ENCODE measurements around the gene SMYD1.
"Not testable (repeated sequence)": the region's sequence is repeated elsewhere in the genome, so short reads cannot be mapped to it uniquely, and the experiment has no call there.

SMYD1 gene

DNA sequence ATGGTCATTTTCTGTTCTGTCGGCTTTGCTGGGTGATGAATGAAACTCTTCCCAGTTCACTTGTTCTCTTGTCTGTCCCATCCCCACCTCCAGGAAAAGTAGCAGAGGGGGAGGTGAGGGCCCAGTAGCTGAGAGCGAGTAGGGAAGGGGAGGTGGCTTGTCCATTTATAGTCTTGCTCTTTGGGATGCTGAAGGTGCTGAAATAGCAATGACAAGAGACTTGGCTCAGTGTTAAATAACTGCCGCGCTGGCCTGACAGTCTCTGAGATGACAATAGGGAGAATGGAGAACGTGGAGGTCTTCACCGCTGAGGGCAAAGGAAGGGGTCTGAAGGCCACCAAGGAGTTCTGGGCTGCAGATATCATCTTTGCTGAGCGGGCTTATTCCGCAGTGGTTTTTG is at the start of gene SMYD1:
Gene SMYD1 (plus strand): TSS at position 228 of the 400 bp plus-strand sequence. CDS start 40 bp downstream, at position 268.
- no peak for DNase-seq

DNA sequence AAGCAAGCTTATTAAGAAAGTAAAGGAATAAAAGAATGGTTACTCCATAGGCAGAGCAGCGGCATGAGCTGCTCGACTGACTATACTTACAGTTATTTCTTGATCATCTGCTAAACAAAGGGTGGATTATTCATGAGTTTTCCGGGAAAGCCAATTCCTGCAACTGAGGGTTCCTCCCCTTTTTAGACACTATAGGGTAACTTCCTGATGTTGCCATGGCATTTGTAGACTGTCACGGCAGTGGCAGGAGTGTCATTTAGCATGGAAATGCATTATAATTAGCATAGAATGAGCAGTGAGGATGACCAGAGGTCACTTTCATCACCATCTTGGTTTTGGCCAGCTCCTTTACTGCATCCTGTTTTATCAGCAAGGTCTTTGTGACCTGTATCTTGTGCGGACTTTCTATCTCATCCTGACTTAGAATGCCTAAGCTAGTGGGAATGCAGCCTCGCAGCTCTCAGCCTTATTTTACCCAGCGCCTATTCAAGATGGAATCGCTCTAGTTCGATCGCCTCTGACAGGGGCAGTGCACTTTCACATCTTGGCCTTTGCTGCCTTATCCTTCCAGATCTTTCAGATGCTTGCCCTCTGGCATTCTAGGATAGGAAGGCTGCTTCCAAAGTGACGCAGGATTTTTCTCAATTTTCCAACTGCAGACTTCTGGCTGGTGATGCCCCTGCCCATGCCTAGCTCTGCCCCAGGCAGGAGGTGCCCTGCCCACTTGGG is 49.4 kb upstream of the SMYD1 start:
- not testable (repeated sequence) for DNase-seq

DNA sequence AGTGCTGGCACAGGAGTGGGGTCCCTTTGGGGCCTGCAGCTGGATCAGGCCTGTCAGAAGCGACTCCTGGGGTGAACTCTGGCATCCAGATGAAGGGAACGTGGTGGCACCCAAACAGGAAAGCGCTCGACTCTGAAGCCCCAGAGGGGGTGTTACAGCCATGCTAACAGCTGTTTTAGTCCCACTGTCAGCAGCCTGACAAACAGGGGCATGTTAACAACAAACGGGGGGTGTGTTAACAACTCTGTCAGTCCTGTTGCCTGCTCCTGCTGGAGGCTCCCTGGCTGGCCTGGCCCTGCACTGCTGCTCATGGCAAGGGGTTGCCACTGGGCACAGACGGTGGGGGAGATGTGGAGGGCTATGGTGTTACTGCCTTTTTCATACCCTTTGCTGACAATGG is 48.7 kb upstream of the SMYD1 start:
- DNase-seq, result no peak

DNA sequence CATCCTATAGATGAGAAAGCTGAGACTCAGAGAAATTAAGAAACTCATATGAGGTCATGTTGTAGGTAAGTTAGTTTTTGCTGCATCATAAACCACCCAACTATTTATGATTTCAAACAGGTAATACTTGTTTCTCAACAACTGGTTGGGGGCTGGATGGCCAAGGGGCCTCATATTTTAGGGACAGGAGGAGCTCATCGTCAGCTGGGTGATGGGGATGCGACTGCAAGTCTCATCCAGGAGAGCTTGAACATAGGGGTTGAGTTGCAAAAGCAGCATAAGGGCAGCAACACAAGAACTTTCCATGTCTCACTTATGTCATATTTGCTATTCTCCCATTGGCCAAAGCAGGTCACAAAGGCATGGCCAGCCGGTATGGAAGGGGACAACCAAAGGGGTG is 47.6 kb upstream of the SMYD1 start:
- no peak for DNase-seq

DNA sequence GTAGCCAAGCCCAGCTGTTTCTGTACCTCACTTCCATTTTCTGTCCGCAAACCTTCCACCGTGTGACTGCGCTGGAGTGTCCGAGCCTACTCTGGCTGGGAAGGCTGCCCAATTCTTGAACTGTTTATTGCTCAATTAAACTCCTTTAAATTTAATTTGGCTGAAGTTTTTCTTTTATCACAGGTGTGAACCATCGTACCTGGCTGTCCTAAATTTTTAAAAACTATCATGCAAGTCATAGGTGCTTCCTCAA is 45.0 kb upstream of the SMYD1 start:
- DNase-seq, result no peak

DNA sequence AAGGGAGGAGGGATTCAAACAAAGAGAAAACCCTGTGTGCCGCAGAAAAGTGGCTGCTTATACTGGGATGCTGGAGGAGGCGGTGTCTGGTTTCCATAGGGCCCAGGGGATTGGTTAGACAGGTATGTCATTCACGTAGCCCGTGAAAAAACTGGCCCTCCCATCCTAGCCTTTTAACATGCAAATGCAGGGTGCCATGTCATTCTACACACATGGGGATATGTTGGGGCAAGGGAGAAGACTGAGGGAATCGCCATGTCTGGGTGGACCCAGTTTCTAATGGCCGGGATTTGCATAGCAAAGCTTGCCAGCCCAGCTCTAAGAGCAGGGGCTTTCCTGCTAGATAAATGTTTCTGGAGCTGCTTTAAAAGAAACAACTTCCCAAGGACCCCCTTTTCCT is 43.1 kb upstream of the SMYD1 start:
- no peak for DNase-seq

DNA sequence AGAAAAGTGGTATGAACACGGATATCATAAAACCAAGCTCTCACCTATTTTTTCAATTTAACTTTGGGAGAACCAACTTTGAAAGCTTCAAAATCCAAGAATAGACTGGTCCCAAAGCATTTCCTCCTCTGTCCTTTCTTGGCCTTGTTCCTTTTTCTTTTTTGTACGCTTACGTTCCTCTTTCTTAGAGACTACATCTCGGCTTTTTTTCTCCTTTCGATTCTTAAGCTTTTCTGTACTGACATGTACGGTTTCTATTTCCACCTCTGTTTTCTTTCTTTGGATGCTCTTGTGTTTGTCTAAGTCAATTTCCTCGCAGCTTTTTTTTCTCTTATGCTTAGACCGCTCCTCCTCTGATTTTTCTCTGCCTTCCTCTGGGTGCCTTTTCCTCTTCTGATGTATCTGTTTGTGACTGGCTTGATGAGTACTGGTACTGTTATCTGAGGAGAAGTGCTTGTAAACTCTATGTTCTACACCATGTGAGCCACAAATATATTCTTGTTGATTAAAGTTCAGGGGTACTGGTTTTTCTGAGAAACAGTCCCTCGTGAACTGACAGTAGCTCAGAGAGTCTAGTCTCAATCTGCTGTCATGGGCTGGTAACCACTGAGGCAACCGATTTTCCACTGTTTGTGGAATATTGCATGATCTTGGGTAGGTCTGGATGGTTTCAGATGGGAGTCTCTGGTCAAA is 39.8 kb upstream of the SMYD1 start:
- no peak for DNase-seq

DNA sequence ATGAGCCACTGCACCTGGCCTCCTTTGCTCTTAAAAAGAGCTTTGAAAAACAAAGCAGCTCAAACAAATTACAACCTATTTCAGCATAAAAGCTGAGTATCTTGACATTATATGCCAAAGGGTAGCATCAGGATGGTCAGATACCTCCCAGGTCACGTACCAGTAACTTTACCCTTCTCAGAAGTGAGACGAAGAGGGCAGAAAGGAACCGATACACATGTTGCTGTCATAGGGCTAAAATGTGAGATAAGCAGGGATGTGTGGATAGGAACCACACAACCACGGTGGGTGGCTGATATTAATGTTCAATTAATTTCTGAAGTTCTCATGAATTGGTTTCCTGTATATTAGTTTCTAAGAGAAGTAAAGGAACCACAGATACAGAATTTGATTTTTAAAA is 38.7 kb upstream of the SMYD1 start:
- no peak for DNase-seq

DNA sequence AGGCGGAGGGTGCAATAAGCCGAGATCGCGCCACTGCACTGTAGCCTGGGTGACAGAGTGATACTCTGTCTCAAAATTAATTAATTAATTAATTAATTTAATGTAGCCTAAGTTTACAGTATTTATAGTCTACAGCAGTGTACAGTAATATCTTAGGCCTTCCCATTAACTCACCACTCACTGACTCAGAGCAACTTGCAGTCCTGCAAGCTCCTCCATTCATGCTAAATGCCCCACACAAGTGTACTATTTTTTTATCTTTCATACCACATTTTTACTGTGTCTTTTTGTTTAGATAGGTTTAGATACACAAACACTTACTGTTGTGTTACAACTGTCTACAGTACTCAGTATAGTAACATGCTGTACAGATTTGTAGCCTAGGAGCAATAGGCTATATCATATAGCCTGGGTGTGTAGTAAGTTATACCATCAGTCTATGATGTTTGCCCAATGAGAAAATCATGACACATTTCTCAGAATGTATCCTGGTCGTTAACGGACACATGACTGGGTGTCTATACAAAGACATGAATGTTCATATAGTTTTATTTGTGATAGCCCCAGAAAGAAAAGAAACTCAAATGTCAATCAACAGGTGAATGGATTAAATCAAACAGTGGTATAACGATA is 35.4 kb upstream of the SMYD1 start:
- no peak for DNase-seq

DNA sequence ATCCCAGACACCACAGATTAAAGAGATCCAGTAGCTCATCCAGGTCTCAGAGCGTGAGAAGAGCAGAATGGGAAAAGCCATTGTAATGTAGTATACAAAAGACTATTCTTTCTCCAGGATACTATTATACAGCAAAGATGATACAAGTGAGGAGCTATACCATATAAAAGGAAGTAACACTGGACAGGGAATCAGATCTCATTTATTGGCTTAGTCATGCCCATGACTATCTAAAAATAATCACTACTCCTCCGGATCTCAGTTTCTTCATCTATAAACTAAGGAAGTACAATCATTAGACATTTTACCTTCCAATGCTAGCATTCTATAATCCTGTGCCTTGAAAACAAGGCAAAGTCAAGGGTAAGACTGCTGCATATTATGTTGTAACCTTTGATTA is 31.4 kb upstream of the SMYD1 start:
- DNase-seq, result no peak

DNA sequence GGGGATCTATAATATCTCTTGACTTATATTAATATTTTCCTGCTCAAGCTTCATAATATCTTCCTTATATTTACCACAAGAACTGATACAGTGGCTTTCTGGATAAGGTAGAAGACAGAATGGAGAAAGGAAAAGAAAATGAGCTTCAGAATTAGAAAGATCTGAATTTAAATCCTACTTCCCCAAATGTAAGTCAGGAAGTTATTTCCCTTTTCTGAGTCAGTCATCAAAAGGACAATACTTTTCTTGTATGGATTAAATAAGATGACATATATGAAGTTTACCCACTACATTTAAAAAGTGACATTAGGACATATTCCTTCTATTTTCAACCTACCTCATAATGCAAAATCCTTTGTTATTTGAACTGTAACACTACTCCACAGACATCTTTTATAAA is 31.0 kb upstream of the SMYD1 start:
- DNase-seq, result no peak

DNA sequence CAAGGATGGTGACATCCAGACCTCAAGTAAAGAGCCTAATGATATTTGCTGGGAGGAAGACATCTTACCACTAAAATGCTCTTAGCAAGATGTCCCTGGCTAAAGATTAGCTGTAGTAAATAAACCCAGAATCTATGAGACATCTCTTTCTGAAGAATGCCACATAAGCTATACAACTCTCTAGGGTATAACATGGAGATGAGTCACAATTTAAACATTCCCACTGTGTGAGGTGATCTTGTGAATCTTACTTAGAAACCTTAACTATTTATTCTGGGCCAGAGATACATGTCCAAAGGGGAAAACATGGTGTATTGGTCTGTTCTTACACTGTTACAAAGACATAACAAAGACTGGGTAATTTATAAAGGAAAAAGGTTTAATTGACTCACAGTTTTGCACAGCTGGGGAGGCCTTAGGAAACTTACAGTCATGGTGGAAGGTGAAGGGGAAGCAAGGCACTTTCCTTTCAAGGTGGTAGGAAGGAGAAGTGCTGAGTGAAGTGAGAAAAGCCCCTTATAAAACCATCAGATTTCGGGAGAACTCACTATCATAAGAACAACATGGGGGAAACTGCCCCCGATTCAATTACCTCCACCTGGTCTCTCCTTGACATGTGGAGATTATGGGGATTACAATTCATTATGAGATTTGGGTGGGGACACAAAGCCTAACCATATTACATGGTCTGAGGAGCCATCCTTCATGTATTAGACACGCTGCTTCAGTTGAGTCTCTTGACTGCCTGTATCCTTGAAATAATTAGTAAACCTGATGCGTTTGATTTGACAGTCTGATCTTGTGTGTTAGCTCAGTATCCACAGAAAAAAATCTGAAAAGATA is 29.1 kb upstream of the SMYD1 start:
- no peak for DNase-seq

DNA sequence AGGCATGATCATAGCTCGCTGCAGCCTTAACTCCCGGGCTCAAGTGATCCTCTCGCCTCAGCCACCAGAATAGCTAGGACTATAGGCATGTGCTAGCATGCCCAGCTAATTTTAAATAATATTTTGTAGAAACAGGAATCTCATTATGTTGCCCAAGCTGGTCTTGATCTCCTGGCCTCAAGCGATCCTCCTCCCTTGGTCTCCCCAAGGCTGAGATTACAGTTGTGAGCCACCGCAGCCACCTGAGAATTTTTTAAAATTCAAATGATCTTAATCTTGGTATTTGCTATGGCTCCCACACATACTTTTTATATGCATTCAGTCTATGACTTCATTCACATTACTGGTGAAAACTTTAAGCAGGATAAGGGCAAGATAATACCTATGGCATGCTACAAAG is 25.1 kb upstream of the SMYD1 start:
- DNase-seq, result no peak

DNA sequence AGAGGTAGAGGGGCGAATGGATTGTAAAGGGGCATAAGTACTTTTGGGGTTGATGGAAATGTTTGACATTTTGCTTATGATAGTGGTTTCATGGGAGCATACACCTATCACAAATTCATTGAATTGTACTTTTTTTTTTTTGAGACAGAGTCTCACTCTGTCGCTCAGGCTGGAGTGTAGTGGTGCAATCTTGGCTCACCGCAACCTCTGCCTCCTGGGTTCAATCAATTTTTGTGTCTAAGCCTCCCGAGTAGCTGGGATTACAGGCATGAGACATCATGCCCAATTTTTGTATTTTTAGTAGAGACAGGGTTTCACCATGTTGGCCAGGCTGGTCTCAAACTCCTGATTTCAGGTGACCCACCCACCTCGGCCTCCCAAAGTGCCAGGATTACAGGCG is 22.1 kb upstream of the SMYD1 start:
- DNase-seq, result not testable (repeated sequence)

DNA sequence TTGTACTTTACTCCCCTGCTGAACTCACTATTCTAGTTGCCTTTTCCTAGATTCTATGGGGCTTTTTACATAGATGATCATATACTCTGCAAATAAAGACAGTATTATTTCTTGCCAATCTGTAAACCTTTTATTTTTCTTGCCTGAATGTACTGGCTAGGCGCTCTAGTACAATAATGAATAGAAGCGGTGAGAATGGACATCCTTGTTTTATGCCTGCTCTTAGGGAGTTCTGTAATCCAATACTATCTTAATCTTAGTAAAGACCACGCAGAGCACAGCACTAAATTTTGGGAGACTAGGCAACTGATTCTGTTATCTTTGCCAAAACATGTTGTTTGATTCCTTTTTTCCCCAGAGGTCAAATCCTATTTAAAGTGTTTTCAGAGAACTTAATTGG is 19.1 kb upstream of the SMYD1 start:
- no peak for DNase-seq

DNA sequence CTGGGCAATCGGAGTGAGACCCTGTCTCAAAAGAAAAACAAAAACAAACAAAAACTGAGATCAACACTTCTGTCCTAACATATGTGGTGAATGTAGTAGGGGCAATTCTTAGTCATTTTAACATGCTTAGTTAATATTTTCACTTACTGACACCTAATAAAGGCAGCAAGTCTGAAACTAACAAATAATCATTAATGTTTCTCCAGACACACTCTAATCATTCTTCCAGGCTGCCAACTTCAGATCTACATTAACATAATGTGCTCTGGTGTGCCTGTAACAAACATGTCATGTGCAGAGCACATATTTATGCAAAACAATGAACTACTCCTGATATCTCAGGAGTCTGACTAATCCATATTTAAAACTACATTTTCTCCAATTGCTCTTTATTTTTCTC is 18.0 kb upstream of the SMYD1 start:
- no peak for DNase-seq

DNA sequence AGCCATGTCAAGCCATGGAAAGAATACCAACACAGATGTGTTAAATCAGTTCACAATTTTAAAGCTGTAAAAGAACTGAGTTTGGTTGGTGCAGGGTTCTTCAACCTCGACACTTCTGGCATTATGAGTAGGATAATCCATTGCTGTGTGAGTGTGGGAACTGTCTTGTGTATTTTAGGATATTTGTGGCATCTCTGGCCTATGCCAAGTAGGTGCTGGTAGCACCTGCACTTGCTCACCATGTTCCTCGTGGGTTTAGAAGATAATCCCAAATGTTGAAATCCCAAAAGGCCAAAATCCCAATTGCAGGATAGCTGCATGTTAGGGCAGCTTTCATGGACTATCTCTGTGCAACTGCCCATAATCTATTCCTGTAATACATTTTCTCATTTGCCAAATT is 15.8 kb upstream of the SMYD1 start:
- no peak for DNase-seq

DNA sequence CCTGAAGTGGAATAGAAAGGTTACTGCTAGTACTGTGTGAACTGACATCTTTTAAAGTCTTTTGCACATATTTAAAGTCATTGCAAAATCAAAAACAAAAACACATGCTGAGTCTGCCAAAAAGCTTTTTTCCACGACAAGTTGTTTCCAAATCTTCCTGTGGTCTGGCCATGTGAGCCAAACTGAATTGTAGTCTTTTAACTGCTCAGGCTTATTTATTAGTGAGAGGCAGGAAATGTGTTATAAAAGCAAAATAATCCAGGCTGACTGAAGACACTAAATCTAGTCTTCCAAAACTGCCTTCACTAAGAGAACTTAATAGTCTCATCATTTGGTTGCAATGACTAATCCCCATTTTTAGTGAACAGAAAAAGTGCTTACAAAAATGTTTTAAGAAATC is 14.3 kb upstream of the SMYD1 start:
- no peak for DNase-seq

DNA sequence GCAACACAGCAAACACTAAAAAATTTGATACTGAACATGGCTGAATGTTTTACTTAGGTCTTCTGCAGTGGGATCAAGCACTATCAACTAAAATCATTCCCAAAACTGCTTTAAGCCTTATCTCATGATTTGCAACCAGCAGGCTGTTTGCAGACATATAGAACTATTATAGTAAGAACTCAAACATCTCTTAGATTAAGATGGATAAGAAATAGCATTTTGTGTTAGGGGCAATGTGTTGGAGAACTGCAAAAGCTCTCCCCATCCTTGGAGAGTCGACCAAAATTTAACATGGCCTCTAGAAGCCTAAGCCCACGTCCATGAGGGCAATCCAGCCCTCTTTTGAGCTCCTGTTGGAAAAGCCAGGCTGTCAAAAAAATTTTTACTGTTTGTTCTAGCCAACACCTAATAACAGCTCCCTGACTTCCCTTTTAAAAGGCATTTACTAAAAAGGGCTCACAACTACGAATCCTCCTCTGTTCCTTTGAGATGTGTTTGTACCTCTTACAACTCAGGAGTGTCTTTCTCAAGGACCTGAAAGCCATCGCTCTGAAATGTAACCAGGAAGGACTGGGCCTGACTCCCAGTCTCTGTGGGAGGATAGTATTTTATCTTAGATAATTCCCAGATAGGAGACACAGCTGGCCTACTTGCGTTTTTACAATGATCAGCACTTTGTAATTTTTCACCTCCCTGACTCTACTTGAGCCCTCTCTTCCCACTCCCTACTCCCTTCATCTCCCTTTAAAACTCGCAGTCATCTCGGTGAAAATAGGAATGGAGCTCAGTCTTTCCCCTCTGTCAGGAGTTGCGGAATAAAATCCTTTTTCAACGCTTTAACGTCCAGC is 13.5 kb upstream of the SMYD1 start:
- DNase-seq, result no peak

DNA sequence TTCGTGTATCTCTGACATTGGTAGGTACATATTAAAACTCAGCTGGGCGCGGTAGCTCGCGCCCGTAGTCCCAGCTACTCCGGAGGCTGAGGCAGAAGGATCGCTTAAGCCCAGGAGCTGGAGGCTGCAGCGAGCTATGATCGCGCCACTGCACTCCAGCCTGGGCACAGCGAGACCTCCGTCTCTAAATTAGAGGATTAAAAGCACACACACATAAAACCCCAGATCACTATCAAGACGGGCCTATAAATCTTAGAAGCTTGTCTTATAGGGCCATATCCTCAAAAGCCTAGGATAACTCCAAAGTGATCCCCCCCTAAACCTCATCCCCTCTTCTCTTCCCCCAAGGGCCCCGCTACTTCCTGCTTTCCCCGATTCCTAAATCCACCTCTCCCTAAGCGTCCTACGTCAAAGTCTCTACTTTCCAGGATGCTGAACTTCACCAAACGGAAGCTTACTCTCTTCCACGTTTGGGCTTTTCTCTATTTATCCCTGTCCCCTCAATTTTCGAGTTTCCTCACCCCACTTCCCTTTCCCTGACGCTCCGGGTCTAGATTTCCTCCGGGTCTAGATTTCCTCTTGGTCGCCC is 12.7 kb upstream of the SMYD1 start:
- peak; percentile 19 for DNase-seq

DNA sequence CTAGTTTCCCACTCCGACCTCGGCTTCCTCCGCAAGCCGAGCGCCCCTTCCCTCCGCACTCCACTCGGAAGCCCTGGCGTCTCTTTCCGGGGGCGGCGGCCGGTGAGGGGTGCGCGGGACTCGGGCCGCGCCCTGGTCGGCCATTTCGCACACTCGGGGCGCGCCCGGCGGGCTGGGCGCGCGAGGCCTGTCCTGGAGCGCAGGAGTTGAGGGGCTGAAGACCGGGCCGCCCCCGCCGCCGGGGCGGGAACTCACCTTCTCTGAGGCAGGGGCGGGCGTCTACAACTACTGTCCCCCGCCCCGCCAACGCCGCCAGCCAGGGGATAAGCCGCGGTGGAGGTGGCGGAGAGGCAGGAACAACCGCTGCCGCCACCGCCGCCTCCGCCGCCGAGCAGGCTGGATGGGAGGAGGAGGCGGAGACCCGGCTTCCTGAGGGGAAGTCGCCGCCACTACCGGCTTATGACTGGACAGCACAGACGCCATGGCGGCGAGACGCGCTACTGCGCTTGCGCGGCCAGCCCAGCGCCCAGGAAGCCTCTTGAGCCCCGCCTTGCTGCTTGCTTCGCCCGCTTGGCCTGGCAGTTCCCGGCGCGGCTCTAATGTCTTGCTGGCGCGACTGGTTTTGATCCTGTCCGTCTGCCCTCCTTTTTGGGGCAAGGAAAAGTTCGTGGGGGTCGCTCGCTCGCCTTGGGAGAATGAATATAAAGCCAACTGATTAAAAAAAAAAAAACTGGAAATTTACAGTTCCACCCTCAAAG is 12.1 kb upstream of the SMYD1 start, which contains the start of gene KRCC1:
Gene KRCC1 (minus strand): TSS at position 413 of the 758 bp plus-strand sequence. CDS start 27,220 bp downstream, outside the sequence.
- DNase-seq, result peak; percentile 95
